A549 (cell line): ENCODE data around the gene HOXC12. TPM values are rescaled to one million over a fixed set of nuclear protein-coding genes. Genes with fewer than 3 reads are reported as not detected.
A peak's percentile ranks its signal among the peaks of the same experiment; 100 is the strongest.

Experiments used
- ATAC-seq, 2 experiments: fragments of 200-7000 bp in 1 of 2; fragments of >200 bp in 1 of 2; cut with Nextera tagmentation in 1 of 2; cut with Tn5 transposase in 1 of 2; 3 replicates each; pipeline versions ENCODE4 v1.8.0 to v1.9.1; 2018 to 2020; ENCODE audit warnings: mild to moderate bottlenecking in 1 of 2, moderate library complexity in 1 of 2
- CTCF ChIA-PET: fragments of 300-600 bp; sonication (Branson Sonifier 250); formaldehyde crosslinking; extraction: SDS; loops from one replicate; lab custom pipeline; 2021; ENCODE audit warnings: antibody characterized with exemption, inconsistent platforms; lab: Yijun Ruan, JAX
- POLR2A ChIA-PET: fragments of 350-600 bp; formaldehyde crosslinking; extraction: SDS; loops from one replicate; lab custom pipeline; 2021; ENCODE audit warnings: antibody characterized with exemption, inconsistent platforms; lab: Yijun Ruan, JAX
- DNase-seq, 2 experiments: peaks; one replicate each; pipeline versions ENCODE4 v3.0.0 to v3.0.0-alpha.2; 2011 to 2016; ENCODE audit warnings: low read depth in 1 of 2, low spot score in 1 of 2
- FAIRE-seq: peaks from 2 replicates; lab custom pipeline; 2011; peaks lifted over from hg19 to GRCh38; lab: Jason Lieb, UNC
- H3K27ac ChIP-seq, 2 experiments: fragments of >200 bp; sonication (Bioruptor Twin); formaldehyde crosslinking; 3 replicates each; pipeline ENCODE4 v1.5.1; 2016 to 2017
- H3K4me1 ChIP-seq: fragments of >200 bp; sonication (Bioruptor Twin); formaldehyde crosslinking; 3 replicates; pipeline ENCODE4 v1.6.1; 2016
- H3K4me2 ChIP-seq: fragments of >200 bp; sonication (Bioruptor Twin); formaldehyde crosslinking; 3 replicates; pipeline ENCODE4 v1.6.1; 2016
- H3K4me3 ChIP-seq: fragments of >200 bp; sonication (Bioruptor Twin); formaldehyde crosslinking; 3 replicates; pipeline ENCODE4 v1.5.1; 2016
- H3K9me3 ChIP-seq: fragments of >200 bp; sonication (Bioruptor Twin); formaldehyde crosslinking; 3 replicates; pipeline ENCODE4 v1.6.1; 2016
- BCL3 ChIP-seq: fragments of >200 bp; sonication (Bioruptor Twin); formaldehyde crosslinking; IDR thresholded peaks from 3 replicates; pipeline ENCODE4 v1.6.1; 2016
- BHLHE40 ChIP-seq: IDR thresholded peaks from 2 replicates; pipeline ENCODE4 v1.6.1; 2012; ENCODE audit warnings: low read depth, low read length, inconsistent platforms
- CBX2 ChIP-seq: fragments of 200-600 bp; sonication (generic); IDR thresholded peaks from 2 replicates; pipeline ENCODE4 v1.6.1; 2016; ENCODE audit warnings: low read depth, mild to moderate bottlenecking, borderline replicate concordance
- CEBPB ChIP-seq, 2 experiments: fragments of >200 bp in 1 of 2; sonication (Bioruptor Twin) in 1 of 2; formaldehyde crosslinking in 1 of 2; IDR thresholded peaks; 2 replicates each; pipeline ENCODE4 v1.6.1; 2012 to 2016
- CHD2 ChIP-seq: fragments of 150-350 bp; IDR thresholded peaks from 2 replicates; pipeline ENCODE4 v1.6.1; 2014; ENCODE audit warnings: low read length; ENCODE audit not compliant: partially characterized antibody
- CHD4 ChIP-seq: fragments of 200-600 bp; sonication (generic); IDR thresholded peaks from 2 replicates; pipeline ENCODE4 v1.6.1; 2016; ENCODE audit warnings: antibody characterized with exemption, mild to moderate bottlenecking, borderline replicate concordance
- CTCF ChIP-seq: fragments of >200 bp; sonication (Bioruptor Twin); formaldehyde crosslinking; IDR thresholded peaks from 3 replicates; pipeline ENCODE4 v1.5.1; 2016
- EHF ChIP-seq: fragments of 250-450 bp; sonication (Bioruptor Pico); IDR thresholded peaks from 2 replicates; pipeline ENCODE4 v1.5.0; 2020; ENCODE audit warnings: mild to moderate bottlenecking
- EHMT2 ChIP-seq: fragments of 200-600 bp; sonication (generic); IDR thresholded peaks from 2 replicates; pipeline ENCODE4 v1.6.1; 2016; ENCODE audit warnings: antibody characterized with exemption, low read depth, mild to moderate bottlenecking, moderate library complexity
- ESRRA ChIP-seq: fragments of 150-350 bp; IDR thresholded peaks from 2 replicates; pipeline ENCODE4 v1.6.1; 2014; ENCODE audit warnings: mild to moderate bottlenecking, low read length, borderline replicate concordance
- FOSB ChIP-seq: fragments of 250-450 bp; sonication (Bioruptor Pico); IDR thresholded peaks from 2 replicates; pipeline ENCODE4 v1.5.0; 2020; ENCODE audit warnings: mild to moderate bottlenecking, moderate library complexity
- FOSL2 ChIP-seq, 2 experiments: fragments of 450-650 bp in 1 of 2; fragments of >200 bp in 1 of 2; sonication (Bioruptor Twin) in 1 of 2; formaldehyde crosslinking; IDR thresholded peaks; 2 replicates each; pipeline versions ENCODE4 v1.5.0 to v1.6.1; 2016 to 2020; ENCODE audit warnings: mild to moderate bottlenecking in 1 of 2, moderate library complexity in 1 of 2
- HDAC2 ChIP-seq: fragments of 200-600 bp; sonication (generic); IDR thresholded peaks from 2 replicates; pipeline ENCODE4 v1.6.1; 2016
- HES2 ChIP-seq: fragments of >200 bp; sonication (Bioruptor Twin); formaldehyde crosslinking; IDR thresholded peaks from 2 replicates; pipeline ENCODE4 v1.6.1; 2016
- HMGXB4 ChIP-seq: fragments of 250-450 bp; sonication (Bioruptor Pico); IDR thresholded peaks from 2 replicates; pipeline ENCODE4 v1.5.0; 2021; ENCODE audit warnings: mild to moderate bottlenecking, moderate library complexity, borderline replicate concordance
- JUN ChIP-seq, 2 experiments: fragments of >200 bp; sonication (Bioruptor Twin); formaldehyde crosslinking; IDR thresholded peaks; 2 replicates in 1 of 2; 3 replicates in 1 of 2; pipeline ENCODE4 v1.6.1; 2016 to 2017
- KDM1A ChIP-seq: fragments of 200-600 bp; sonication (generic); IDR thresholded peaks from 2 replicates; pipeline ENCODE4 v1.6.1; 2016; ENCODE audit warnings: low read depth, mild to moderate bottlenecking
- KDM5A ChIP-seq: fragments of 200-600 bp; sonication (generic); IDR thresholded peaks from 2 replicates; pipeline ENCODE4 v1.6.1; 2016; ENCODE audit warnings: antibody characterized with exemption, mild to moderate bottlenecking
- MAFK ChIP-seq: fragments of 450-650 bp; IDR thresholded peaks from 2 replicates; pipeline ENCODE4 v1.6.1; 2014; ENCODE audit not compliant: partially characterized antibody
- MAX ChIP-seq: IDR thresholded peaks from 2 replicates; pipeline ENCODE4 v1.6.1; 2012
- MYC ChIP-seq: IDR thresholded peaks from 2 replicates; pipeline ENCODE4 v1.6.1; 2012; ENCODE audit warnings: mild to moderate bottlenecking, inconsistent platforms, low read length, improper control_type of control experiment, borderline replicate concordance
- NFE2L2 ChIP-seq: fragments of 150-350 bp; conservative IDR thresholded peaks from 2 replicates; pipeline ENCODE4 v1.6.1; 2014; ENCODE audit warnings: low read length
- NR3C1 ChIP-seq: fragments of >200 bp; sonication (Bioruptor Twin); formaldehyde crosslinking; IDR thresholded peaks from 3 replicates; pipeline ENCODE4 v1.6.1; 2017
- POLR2A ChIP-seq: IDR thresholded peaks from 2 replicates; pipeline ENCODE4 v1.6.1; 2012; ENCODE audit warnings: mild to moderate bottlenecking, low read length
- POLR2AphosphoS2 ChIP-seq: conservative IDR thresholded peaks from 2 replicates; pipeline ENCODE4 v1.6.1; 2012; ENCODE audit warnings: low read length, improper control_type of control experiment, inconsistent platforms
- RARB ChIP-seq: fragments of 250-450 bp; sonication (Bioruptor Pico); IDR thresholded peaks from 2 replicates; pipeline ENCODE4 v1.8.0; 2021; ENCODE audit warnings: mild to moderate bottlenecking, moderate library complexity
- REST ChIP-seq: fragments of 200-600 bp; sonication (generic); IDR thresholded peaks from 2 replicates; pipeline ENCODE4 v1.6.1; 2016; ENCODE audit warnings: antibody characterized with exemption, mild to moderate bottlenecking, moderate library complexity
- TP53 ChIP-seq: fragments of 250-450 bp; sonication (Bioruptor Pico); IDR thresholded peaks from 2 replicates; pipeline ENCODE4 v1.5.0; 2021; ENCODE audit warnings: mild to moderate bottlenecking, moderate library complexity
- ZNF302 ChIP-seq: fragments of 250-450 bp; sonication (Bioruptor Pico); IDR thresholded peaks from 2 replicates; pipeline ENCODE4 v1.9.0; 2021; ENCODE audit warnings: inconsistent platforms, mild to moderate bottlenecking, moderate library complexity
- ZSCAN20 ChIP-seq: fragments of 250-450 bp; sonication (Bioruptor Pico); IDR thresholded peaks from 2 replicates; pipeline ENCODE4 v1.8.0; 2022; ENCODE audit warnings: mild to moderate bottlenecking, moderate library complexity
- WGBS: methylation state at CpG from one replicate; pipeline ENCODE4 v1.1.6; 2017; ENCODE audit errors: missing lambda C conversion rate; 5-methylcytosine and 5-hydroxymethylcytosine counted together
- polyA plus RNA-seq, 4 experiments: library from polyadenylated mRNA; depleted of rRNA in 3 of 4; stranded (reverse); fragments of >200 nt; fragmentation: RNase III in 1 of 4; extraction: RNeasy Plus Mini Kit Qiagen cat#74134 plus additional on column Dnase treatment in 1 of 4; gene quantifications; 2 replicates in 3 of 4; 3 replicates in 1 of 4; pipeline ENCODE4 v1.2.3, GENCODE V29; 2011 to 2017

The HOXC12 gene
- polyA plus RNA-seq, 2 of the 4 experiments (the other 2 are of a cell fraction): not detected

GRCh38 chr12:53987787-53988230 lies 33.1 kb downstream of the HOXC12 start:
- POLR2A ChIA-PET: interaction anchor here (1.1 kb wide), 1 partner anchor 11 kb away, joined by 3 read pairs; no protein-coding TSS in a partner anchor
- WGBS: 42% methylated on average over 4 of the region's 4 CpGs
- TF ChIP-seq CBX2: no peak
- TF ChIP-seq NFE2L2: no peak
- no peak for TF ChIP-seq ESRRA
- TF ChIP-seq MAX: no peak
- TF ChIP-seq CEBPB (IDR thresholded peaks at IDR 0.05): no peak
- no peak for TF ChIP-seq MYC
- no peak for TF ChIP-seq HMGXB4
- TF ChIP-seq CHD4: no peak
- TF ChIP-seq ZNF302: no peak
- TF ChIP-seq BHLHE40: no peak
- TF ChIP-seq POLR2A: no peak
- no peak for TF ChIP-seq POLR2AphosphoS2
- TF ChIP-seq EHMT2: no peak
- no peak for TF ChIP-seq NR3C1
- no peak for TF ChIP-seq MAFK
- TF ChIP-seq KDM1A: no peak
- no peak for TF ChIP-seq ZSCAN20 (CRISPR knock-in tag)
- TF ChIP-seq BCL3: no peak
- no peak for TF ChIP-seq FOSB (CRISPR knock-in tag)
- peaks cover 29% of the 10 kb centered on the region for H3K4me1 ChIP-seq
- H3K4me2 ChIP-seq: no peak overlapping the region
- no peak for FAIRE-seq
- DNase-seq: no peak
- H3K4me3 ChIP-seq: no peak overlapping the region
- no peak overlapping the region for H3K27ac ChIP-seq
- H3K9me3 ChIP-seq: no peaks in the 10 kb centered on the region
- no peak for ATAC-seq
- CTCF ChIA-PET: interaction anchor here (0.6 to 5.8 kb wide), 30 partner anchors 12 to 394 kb away, joined by 3 to 171 read pairs (median 5); partner anchors contain the start of genes HOXC11, HOXC12, HOXC5 and HOXC8

- Histone ChIP-seq H3K4me2 (peak overlapping the region; percentile 87), H3K27ac (peak overlapping the region in 1 of 2 experiments; percentile 16; a peak in 2 of 6 replicates), H3K4me3 (no peak overlapping the region; the same call in 2 of the 3 replicates), H3K9me3 (no peaks in the 10 kb centered on the region), H3K4me1 (peaks cover 29% of the 10 kb centered on the region)
- DNase-seq (no peak), ATAC-seq (peak in 1 of 2 experiments; percentile 32; a peak in 3 of 6 replicates), FAIRE-seq (no peak)
- ChIA-PET CTCF (interaction anchor here (0.5 to 5.8 kb wide), 34 partner anchors 13 to 393 kb away, joined by 3 to 171 read pairs (median 4); partner anchors contain the start of genes HOXC12, HOXC5, HOXC8 and HOXC9), POLR2A (no interaction called here)
- 42% methylated on average over 5 of the region's 5 CpGs for whole genome bisulfite sequencing
- no peak for TF ChIP-seq ZNF302
- TF ChIP-seq HDAC2: no peak
- TF ChIP-seq KDM5A: no peak
- TF ChIP-seq CTCF: no peak
- no peak for TF ChIP-seq REST
- no peak for TF ChIP-seq EHF (CRISPR knock-in tag)
- TF ChIP-seq RARB: no peak
- TF ChIP-seq CHD2: no peak
- TF ChIP-seq JUN (IDR thresholded peaks at IDR 0.05): no peak
- no peak for TF ChIP-seq TP53 (CRISPR knock-in tag)
- TF ChIP-seq HES2: no peak
- TF ChIP-seq FOSL2 (IDR thresholded peaks at IDR 0.05): no peak
- TF ChIP-seq FOSL2 (CRISPR knock-in tag; IDR thresholded peaks at IDR 0.05): no peak
Observed at GRCh38 chr12:53988541-53989226, 34.0 kb downstream of the HOXC12 start.
